Neural progenitor cell (in vitro differentiated cells): ENCODE measurements around the gene CHRND.

Source experiments
- EZH2 ChIP-seq: fragments of 200-600 bp; sonication (generic); IDR thresholded peaks from 2 replicates; pipeline ENCODE4 v1.6.1; 2017; ENCODE audit warnings: antibody characterized with exemption, mild to moderate bottlenecking, moderate library complexity
- EZH2phosphoT487 ChIP-seq: fragments of 200-600 bp; sonication (generic); IDR thresholded peaks from 2 replicates; pipeline ENCODE4 v1.6.1; 2017; ENCODE audit warnings: antibody characterized with exemption
- TF ChIP-seq, protein P1 (sequence below): fragments of 200-600 bp; sonication (generic); IDR thresholded peaks from 2 replicates; pipeline ENCODE4 v1.5.1; 2017; ENCODE audit warnings: antibody characterized with exemption, mild to moderate bottlenecking

DNA sequence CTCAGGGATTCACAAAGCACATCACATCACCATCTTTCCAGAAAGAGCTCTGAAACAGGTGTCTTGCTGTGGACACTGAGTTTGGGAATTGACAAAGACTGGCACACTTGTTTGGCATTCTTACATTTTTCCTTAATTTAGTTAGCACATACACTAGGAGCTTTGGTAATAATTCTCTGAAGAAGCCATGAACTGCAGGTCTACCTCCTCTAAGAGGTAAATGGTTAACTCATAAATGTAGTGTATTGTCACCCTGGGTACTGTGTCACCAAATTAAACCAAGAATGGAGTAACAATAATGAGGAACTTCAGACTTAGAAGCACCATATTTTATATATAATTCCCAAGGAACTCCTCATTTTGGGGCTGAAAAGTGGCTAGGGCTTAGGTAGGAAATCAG lies 47.1 kb downstream of the CHRND start:
- TF ChIP-seq, protein P1, sequence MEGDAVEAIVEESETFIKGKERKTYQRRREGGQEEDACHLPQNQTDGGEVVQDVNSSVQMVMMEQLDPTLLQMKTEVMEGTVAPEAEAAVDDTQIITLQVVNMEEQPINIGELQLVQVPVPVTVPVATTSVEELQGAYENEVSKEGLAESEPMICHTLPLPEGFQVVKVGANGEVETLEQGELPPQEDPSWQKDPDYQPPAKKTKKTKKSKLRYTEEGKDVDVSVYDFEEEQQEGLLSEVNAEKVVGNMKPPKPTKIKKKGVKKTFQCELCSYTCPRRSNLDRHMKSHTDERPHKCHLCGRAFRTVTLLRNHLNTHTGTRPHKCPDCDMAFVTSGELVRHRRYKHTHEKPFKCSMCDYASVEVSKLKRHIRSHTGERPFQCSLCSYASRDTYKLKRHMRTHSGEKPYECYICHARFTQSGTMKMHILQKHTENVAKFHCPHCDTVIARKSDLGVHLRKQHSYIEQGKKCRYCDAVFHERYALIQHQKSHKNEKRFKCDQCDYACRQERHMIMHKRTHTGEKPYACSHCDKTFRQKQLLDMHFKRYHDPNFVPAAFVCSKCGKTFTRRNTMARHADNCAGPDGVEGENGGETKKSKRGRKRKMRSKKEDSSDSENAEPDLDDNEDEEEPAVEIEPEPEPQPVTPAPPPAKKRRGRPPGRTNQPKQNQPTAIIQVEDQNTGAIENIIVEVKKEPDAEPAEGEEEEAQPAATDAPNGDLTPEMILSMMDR: no peak
- TF ChIP-seq EZH2phosphoT487 (no peak), EZH2 (no peak)
